Liver (tissue), 3 donors: Measurements from ENCODE around the gene PPP6R2.

Experiments used
- ATF3 ChIP-seq: IDR thresholded peaks from 2 replicates; pipeline ENCODE4 v1.6.1; 2016; ENCODE audit warnings: antibody characterized with exemption
- FOXA1 ChIP-seq: IDR thresholded peaks from 2 replicates; pipeline ENCODE4 v1.6.1; 2016; ENCODE audit warnings: antibody characterized with exemption
- GABPA ChIP-seq, 2 donors: IDR thresholded peaks in 1 of 2; conservative IDR thresholded peaks in 1 of 2; 2 replicates each; pipeline ENCODE4 v1.6.1; 2016; ENCODE audit warnings: antibody characterized with exemption in 2 of 2, mild to moderate bottlenecking in 1 of 2, moderate library complexity in 1 of 2
- MAX ChIP-seq: IDR thresholded peaks from 2 replicates; pipeline ENCODE4 v1.6.1; 2016; ENCODE audit warnings: antibody characterized with exemption
- RAD21 ChIP-seq, 2 donors: IDR thresholded peaks; 2 replicates each; pipeline ENCODE4 v1.6.1; 2016; ENCODE audit warnings: antibody characterized with exemption in 2 of 2, mild to moderate bottlenecking in 2 of 2
- SP1 ChIP-seq: IDR thresholded peaks from 2 replicates; pipeline ENCODE4 v1.6.1; 2018; ENCODE audit warnings: antibody characterized with exemption, mild to moderate bottlenecking
- YY1 ChIP-seq: IDR thresholded peaks from 2 replicates; pipeline ENCODE4 v1.6.1; 2016; ENCODE audit warnings: antibody characterized with exemption, mild to moderate bottlenecking
- TF ChIP-seq, protein P1 (sequence below): fragments of 150-350 bp; IDR thresholded peaks from 2 replicates; pipeline ENCODE4 v1.5.1; 2017; ENCODE audit warnings: improper control_type of control experiment, low read depth, low read length; ENCODE audit not compliant: missing input control
- TF ChIP-seq, protein P2 (sequence below): IDR thresholded peaks from 2 replicates; pipeline ENCODE4 v1.6.1; 2016; ENCODE audit warnings: antibody characterized with exemption
- donor health status: healthy.
- donor health status: healthy.

GRCh38 chr22:50420015-50420414, 76.9 kb downstream of the PPP6R2 start:
- no peak for TF ChIP-seq FOXA1
- TF ChIP-seq MAX = no peak
- TF ChIP-seq, protein P1, sequence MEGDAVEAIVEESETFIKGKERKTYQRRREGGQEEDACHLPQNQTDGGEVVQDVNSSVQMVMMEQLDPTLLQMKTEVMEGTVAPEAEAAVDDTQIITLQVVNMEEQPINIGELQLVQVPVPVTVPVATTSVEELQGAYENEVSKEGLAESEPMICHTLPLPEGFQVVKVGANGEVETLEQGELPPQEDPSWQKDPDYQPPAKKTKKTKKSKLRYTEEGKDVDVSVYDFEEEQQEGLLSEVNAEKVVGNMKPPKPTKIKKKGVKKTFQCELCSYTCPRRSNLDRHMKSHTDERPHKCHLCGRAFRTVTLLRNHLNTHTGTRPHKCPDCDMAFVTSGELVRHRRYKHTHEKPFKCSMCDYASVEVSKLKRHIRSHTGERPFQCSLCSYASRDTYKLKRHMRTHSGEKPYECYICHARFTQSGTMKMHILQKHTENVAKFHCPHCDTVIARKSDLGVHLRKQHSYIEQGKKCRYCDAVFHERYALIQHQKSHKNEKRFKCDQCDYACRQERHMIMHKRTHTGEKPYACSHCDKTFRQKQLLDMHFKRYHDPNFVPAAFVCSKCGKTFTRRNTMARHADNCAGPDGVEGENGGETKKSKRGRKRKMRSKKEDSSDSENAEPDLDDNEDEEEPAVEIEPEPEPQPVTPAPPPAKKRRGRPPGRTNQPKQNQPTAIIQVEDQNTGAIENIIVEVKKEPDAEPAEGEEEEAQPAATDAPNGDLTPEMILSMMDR = no peak
- no peak for TF ChIP-seq RAD21 (IDR thresholded peaks at IDR 0.05)
- no peak for TF ChIP-seq ATF3
- TF ChIP-seq, protein P2, sequence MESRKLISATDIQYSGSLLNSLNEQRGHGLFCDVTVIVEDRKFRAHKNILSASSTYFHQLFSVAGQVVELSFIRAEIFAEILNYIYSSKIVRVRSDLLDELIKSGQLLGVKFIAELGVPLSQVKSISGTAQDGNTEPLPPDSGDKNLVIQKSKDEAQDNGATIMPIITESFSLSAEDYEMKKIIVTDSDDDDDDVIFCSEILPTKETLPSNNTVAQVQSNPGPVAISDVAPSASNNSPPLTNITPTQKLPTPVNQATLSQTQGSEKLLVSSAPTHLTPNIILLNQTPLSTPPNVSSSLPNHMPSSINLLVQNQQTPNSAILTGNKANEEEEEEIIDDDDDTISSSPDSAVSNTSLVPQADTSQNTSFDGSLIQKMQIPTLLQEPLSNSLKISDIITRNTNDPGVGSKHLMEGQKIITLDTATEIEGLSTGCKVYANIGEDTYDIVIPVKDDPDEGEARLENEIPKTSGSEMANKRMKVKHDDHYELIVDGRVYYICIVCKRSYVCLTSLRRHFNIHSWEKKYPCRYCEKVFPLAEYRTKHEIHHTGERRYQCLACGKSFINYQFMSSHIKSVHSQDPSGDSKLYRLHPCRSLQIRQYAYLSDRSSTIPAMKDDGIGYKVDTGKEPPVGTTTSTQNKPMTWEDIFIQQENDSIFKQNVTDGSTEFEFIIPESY = no peak
- no peak for TF ChIP-seq SP1
- TF ChIP-seq YY1 = no peak
- TF ChIP-seq GABPA (IDR thresholded peaks at IDR 0.05 in 1 of 2, conservative IDR thresholded peaks at IDR 0.05 in 1 of 2) = no peak
